Endothelial cell of umbilical vein (primary cell): Measurements from ENCODE around the gene MOCOS. TPM values are rescaled to one million over a fixed set of nuclear protein-coding genes. Genes with fewer than 3 reads are reported as not detected.

Experiments
- BruUV-seq: library from RNA; stranded (reverse); fragments of 400-500 nt; replicated peaks from 2 replicates; lab custom pipeline; 2021; lab: Mats Ljungman, UMichigan
- CTCF ChIA-PET: fragments of 300-600, 350-600 bp; sonication (Branson Sonifier 250); formaldehyde crosslinking; loops from one replicate; lab custom pipeline; 2021; ENCODE audit warnings: antibody characterized with exemption, inconsistent platforms; lab: Charles Lee
- POLR2A ChIA-PET: fragments of 300-600, 350-600 bp; sonication (Branson Sonifier 250); formaldehyde crosslinking; loops from one replicate; lab custom pipeline; 2021; ENCODE audit warnings: antibody characterized with exemption, inconsistent platforms; lab: Charles Lee
- DNase-seq: peaks from one replicate; pipeline ENCODE4 v3.0.0-alpha.2; 2011; ENCODE audit warnings: low read depth, low spot score
- FAIRE-seq: peaks from 2 replicates; lab custom pipeline; 2011; peaks lifted over from hg19 to GRCh38; lab: Jason Lieb, UNC
- H2AFZ ChIP-seq: 2 replicates; pipeline ENCODE4 v1.6.0; 2012; ENCODE audit warnings: low read depth, low read length, control low read depth, inconsistent platforms
- H3K27ac ChIP-seq: 2 replicates; pipeline ENCODE4 v1.5.1; 2011; ENCODE audit warnings: low read depth, mild to moderate bottlenecking, control low read depth, low read length, moderate library complexity; ENCODE audit not compliant: insufficient read depth
- H3K27me3 ChIP-seq, 2 experiments: 2 replicates each; pipeline versions ENCODE4 v1.6.0 to v1.6.1; 2011; ENCODE audit warnings: low read length in 2 of 2, mixed read lengths in 1 of 2; ENCODE audit not compliant: control insufficient read depth in 2 of 2, insufficient read depth in 2 of 2
- H3K36me3 ChIP-seq, 2 experiments: 2 replicates in 1 of 2; 3 replicates in 1 of 2; pipeline ENCODE4 v1.5.1; 2011; ENCODE audit warnings: low read length in 2 of 2, mild to moderate bottlenecking in 1 of 2, moderate library complexity in 1 of 2; ENCODE audit not compliant: control insufficient read depth in 2 of 2, insufficient read depth in 2 of 2; ENCODE audit errors: extremely low read depth in 1 of 2
- H3K4me1 ChIP-seq: 3 replicates; pipeline ENCODE4 v1.5.1; 2011; ENCODE audit warnings: mild to moderate bottlenecking, low read length; ENCODE audit not compliant: control insufficient read depth, insufficient read depth; ENCODE audit errors: extremely low read depth
- H3K4me2 ChIP-seq: 2 replicates; pipeline ENCODE4 v1.6.1; 2011; ENCODE audit warnings: low read length, control low read depth, mixed read lengths; ENCODE audit not compliant: insufficient read depth
- H3K4me3 ChIP-seq, 3 experiments: fragments of 200-600 bp in 1 of 3; sonication (generic), shearing (Covaris generic) in 1 of 3; replicated peaks in 1 of 3; 2 replicates each; pipeline ENCODE4 v1.5.1; 2011 to 2016; ENCODE audit warnings: control low read depth in 3 of 3, low read length in 3 of 3, mild to moderate bottlenecking in 2 of 3, inconsistent platforms in 1 of 3, low read depth in 1 of 3, moderate library complexity in 1 of 3; ENCODE audit not compliant: insufficient read depth in 1 of 3
- H3K79me2 ChIP-seq: 2 replicates; pipeline ENCODE4 v1.6.0; 2012; ENCODE audit warnings: low read length, inconsistent platforms; ENCODE audit not compliant: control insufficient read depth, insufficient read depth
- H3K9ac ChIP-seq: replicated peaks from 2 replicates; pipeline ENCODE3; 2011; ENCODE audit warnings: low read length, control low read depth; ENCODE audit not compliant: insufficient read depth; ENCODE audit errors: extremely low read depth
- H3K9me1 ChIP-seq: replicated peaks from 3 replicates; pipeline ENCODE4 v1.6.0; 2011; ENCODE audit warnings: mild to moderate bottlenecking, low read length; ENCODE audit not compliant: control insufficient read depth, insufficient read depth; ENCODE audit errors: extremely low read depth
- H3K9me3 ChIP-seq: replicated peaks from 2 replicates; pipeline ENCODE4 v1.5.1; 2012; ENCODE audit warnings: low read length, inconsistent platforms; ENCODE audit not compliant: control insufficient read depth, insufficient read depth
- H4K20me1 ChIP-seq: replicated peaks from 2 replicates; pipeline ENCODE3; 2011; ENCODE audit warnings: mild to moderate bottlenecking, low read length; ENCODE audit not compliant: control insufficient read depth, insufficient read depth; ENCODE audit errors: extremely low read depth
- CTCF ChIP-seq, 2 donors: IDR thresholded peaks; 1 replicate in 1 of 2; 2 replicates in 1 of 2; pipeline ENCODE4 v1.5.1; 2011; ENCODE audit warnings: low read length in 2 of 2, mild to moderate bottlenecking in 2 of 2, moderate library complexity in 2 of 2, control low read depth in 1 of 2, inconsistent platforms in 1 of 2, low read depth in 1 of 2; ENCODE audit not compliant: insufficient read depth in 1 of 2; ENCODE audit errors: extremely low read depth in 1 of 2
- EZH2 ChIP-seq: IDR thresholded peaks from 2 replicates; pipeline ENCODE4 v1.6.1; 2012; ENCODE audit warnings: borderline replicate concordance, low read depth, mild to moderate bottlenecking, moderate library complexity, low read length, inconsistent platforms; ENCODE audit not compliant: severe bottlenecking
- FOS ChIP-seq: IDR thresholded peaks from 2 replicates; pipeline ENCODE4 v1.6.1; 2011; ENCODE audit warnings: mild to moderate bottlenecking, low read length, moderate library complexity, borderline replicate concordance; ENCODE audit not compliant: insufficient read depth
- GATA2 ChIP-seq: IDR thresholded peaks from 2 replicates; pipeline ENCODE4 v1.7.0; 2011; ENCODE audit warnings: low read depth, mild to moderate bottlenecking, moderate library complexity, mixed read lengths, low read length; ENCODE audit not compliant: insufficient read length, insufficient read depth
- JUN ChIP-seq: IDR thresholded peaks from 2 replicates; pipeline ENCODE4 v1.6.1; 2011; ENCODE audit warnings: borderline replicate concordance, low read depth; ENCODE audit not compliant: insufficient read length, insufficient read depth
- MAX ChIP-seq: IDR thresholded peaks from 2 replicates; pipeline ENCODE4 v1.6.1; 2011; ENCODE audit not compliant: insufficient read depth, insufficient read length
- MYC ChIP-seq: IDR thresholded peaks from one replicate; pipeline ENCODE4 v1.6.1; 2011; ENCODE audit warnings: mild to moderate bottlenecking, low read depth, low read length
- POLR2A ChIP-seq: IDR thresholded peaks from 2 replicates; pipeline ENCODE4 v1.6.1; 2012; ENCODE audit warnings: low read depth, mild to moderate bottlenecking, control low read depth, low read length
- POLR2AphosphoS5 ChIP-seq: IDR thresholded peaks from 2 replicates; pipeline ENCODE4 v1.6.1; 2012; ENCODE audit warnings: low read depth, mild to moderate bottlenecking, control low read depth, low read length, moderate library complexity; ENCODE audit not compliant: insufficient read depth
- dilution Hi-C: fragments of 300-500 bp; cut with MboI; formaldehyde crosslinking; loops from one replicate; pipeline ENCODE4 v1.15.0; 2019; ENCODE audit warnings: low sequenced_read_pairs; ENCODE audit not compliant: extremely low pct_ligation_motif_present
- intact Hi-C: fragments of 100-400 bp; cut with micrococcal nuclease; formaldehyde crosslinking; loops from one replicate; pipeline ENCODE4 v1.10.0; 2022
- polyA plus RNA-seq, 4 experiments: library from polyadenylated mRNA; depleted of rRNA in 3 of 4; stranded (reverse) in 3 of 4; unstranded in 1 of 4; fragments of >200 nt; gene quantifications; 2 replicates each; pipeline versions ENCODE4 v1.2.1 to v1.2.3, GENCODE V29; 2011 to 2012; ENCODE audit warnings: missing spikeins in 1 of 4
- total RNA-seq: library from RNA; stranded (reverse); gene quantifications from 2 replicates; pipeline ENCODE4 v1.2.3, GENCODE V29; 2021

The MOCOS gene
- total and polyA plus RNA-seq, 2 donors (not counting 3 experiments of a cell fraction or from before 2014, with no cell fraction given) = 0.18 to 0.88 TPM

- dilution Hi-C loops (no loop called here), intact Hi-C loops (no loop called here)
- Histone ChIP-seq H4K20me1 (no peaks in the 10 kb centered on the region), H3K79me2 (peaks cover 4% of the 10 kb centered on the region), H3K27ac (no peak overlapping the region), H3K4me3 (no peak overlapping the region), H3K9me3 (no peaks in the 10 kb centered on the region), H3K4me1 (no peaks in the 10 kb centered on the region), H3K9ac (no peak overlapping the region), H3K4me2 (no peak overlapping the region), H2AFZ (no peak overlapping the region), H3K27me3 (no peaks in the 10 kb centered on the region), H3K9me1 (no peaks in the 10 kb centered on the region), H3K36me3 (peaks cover 9 to 17% of the 10 kb centered on the region in 2 experiments)
- ChIA-PET CTCF (interaction anchor here (1.1 to 1.8 kb wide), 2 partner anchors 122 to 145 kb away, joined by 5 read pairs; no protein-coding TSS in a partner anchor), POLR2A (no interaction called here)
- DNase-seq (no peak), FAIRE-seq (no peak)
- no peak for TF ChIP-seq POLR2AphosphoS5
- TF ChIP-seq POLR2A = no peak
- no peak for TF ChIP-seq FOS
- no peak for TF ChIP-seq MYC
- TF ChIP-seq GATA2 = no peak
- TF ChIP-seq MAX = no peak
- TF ChIP-seq JUN = no peak
- no peak for TF ChIP-seq CTCF (IDR thresholded peaks at IDR 0.05; ENCODE audit: extremely low read depth in 1 of 2, insufficient read depth in 1 of 2, low read depth in 1 of 2, low read length in 2 of 2)
- no peak for TF ChIP-seq EZH2
- BruUV-seq = no TSS peak
Measured at GRCh38 chr18:36139245-36139644, 48.1 kb upstream of the MOCOS start.
